Stimulated activated naive CD4-positive, alpha-beta T cell treated with Interleukin-2 at 50 U/mL for 16 hours (primary cell): ENCODE data around the gene SPRR2B.
"Not testable (repeated sequence)": the region's sequence is repeated elsewhere in the genome, so short reads cannot be mapped to it uniquely, and the experiment has no call there.

Experiments
- DNase-seq: peaks from one replicate; lab custom pipeline; 2025; lab: John Stamatoyannopoulos, UW

The SPRR2B gene

DNA sequence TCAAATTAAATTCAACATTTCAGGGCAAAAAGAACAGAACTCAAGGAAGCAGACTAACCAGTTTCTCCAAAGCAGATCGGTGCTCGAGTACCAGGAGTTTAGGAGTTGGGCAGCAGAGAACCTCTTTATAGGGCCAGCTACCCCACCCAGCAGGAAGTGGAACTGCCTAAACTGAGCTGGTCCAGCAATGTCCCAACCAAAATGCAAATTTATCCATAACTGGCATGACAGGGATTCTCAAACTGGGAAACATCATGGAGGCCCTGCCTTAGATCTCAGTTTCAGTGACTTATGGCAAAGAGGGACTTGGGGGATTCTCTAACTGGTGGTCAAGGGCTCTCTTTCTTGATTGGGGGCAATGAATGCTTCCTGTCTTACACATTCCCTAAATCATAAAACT lies at the start of gene SPRR2B:
Gene SPRR2B (minus strand): TSS at position 101 of the 400 bp plus-strand sequence. CDS start 772 bp downstream, outside the sequence.
- no peak for DNase-seq

DNA sequence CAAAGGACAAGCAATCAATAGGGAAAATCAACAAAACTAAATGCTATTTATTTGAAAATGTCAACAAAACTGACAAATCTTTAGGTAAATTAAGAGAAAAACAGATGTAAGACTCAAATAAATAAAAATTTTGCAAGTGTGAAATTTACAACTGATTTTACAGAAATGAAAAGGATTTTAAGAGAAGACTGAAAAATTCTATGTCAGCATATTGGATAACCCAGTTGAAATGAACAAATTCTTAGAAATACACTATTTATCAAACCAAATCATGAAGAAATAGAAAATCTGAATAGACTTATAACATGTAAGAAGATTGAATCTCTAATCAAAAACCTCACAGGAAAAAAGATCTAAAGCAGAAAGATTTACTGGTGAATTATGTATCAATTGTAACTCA lies 49.5 kb upstream of the SPRR2B start:
- no peak for DNase-seq

DNA sequence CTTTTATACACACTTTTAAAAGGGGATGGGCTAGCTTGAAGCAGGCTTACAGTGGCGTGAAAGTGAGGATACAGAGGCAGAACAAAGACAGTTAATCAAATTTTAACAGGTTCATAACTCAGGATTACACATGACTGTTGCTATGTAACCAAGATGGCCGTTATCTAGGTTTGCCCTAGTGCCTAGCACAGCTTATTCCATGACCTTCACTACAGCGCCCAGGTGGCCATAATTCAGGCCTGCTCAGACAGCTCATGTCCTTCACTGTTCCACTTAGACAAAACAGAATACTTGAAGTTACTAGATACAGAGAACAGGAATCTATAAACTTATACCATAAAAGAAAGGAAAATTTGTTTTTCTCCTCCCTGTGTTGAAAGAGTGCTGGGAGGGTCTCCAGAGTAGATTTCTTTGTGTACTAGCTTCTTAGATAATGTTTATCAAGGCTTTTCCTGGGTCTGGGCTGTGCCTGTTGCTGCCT lies 48.1 kb upstream of the SPRR2B start:
- no peak for DNase-seq

DNA sequence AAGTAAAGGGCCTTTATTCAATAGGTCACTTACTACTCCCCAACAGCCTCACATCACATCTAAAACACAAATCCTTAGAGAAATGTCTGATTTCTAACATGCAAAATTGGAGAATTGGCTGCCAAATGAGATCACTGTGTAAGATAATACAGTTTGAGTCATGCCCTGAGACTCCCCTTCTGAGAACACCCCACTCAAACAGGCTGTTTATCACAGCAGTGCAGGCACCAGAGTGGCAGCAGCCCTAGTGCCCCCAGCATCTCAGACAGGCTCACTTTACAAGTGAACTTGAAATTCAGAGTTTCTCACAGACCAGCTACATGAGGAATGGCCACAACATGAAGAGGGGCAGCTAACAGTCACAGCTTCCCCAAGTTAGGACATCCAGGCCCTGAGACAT lies 43.9 kb upstream of the SPRR2B start:
- not testable (repeated sequence) for DNase-seq

DNA sequence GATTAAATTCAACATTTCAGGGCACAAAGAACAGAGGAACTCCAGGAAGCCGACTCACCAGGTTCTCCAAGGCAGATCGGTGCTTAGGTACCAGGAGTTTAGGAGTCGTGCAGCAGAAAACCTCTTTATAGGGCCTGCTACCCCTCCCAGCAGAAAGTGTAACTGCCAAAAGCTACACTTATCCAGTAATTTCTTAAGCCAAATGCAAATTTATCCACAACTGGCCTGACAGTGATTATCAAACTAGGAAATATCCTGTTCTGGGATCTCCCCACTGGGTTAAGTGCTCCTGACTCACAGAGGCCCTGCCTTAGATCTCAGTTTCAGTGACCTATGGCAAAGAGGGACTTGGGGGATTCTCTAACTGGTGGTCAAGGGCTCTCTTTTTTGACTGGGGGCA lies 42.0 kb upstream of the SPRR2B start, which contains the start of gene SPRR2F:
Gene SPRR2F (minus strand): TSS at position 101 of the 400 bp plus-strand sequence. CDS start 783 bp downstream, outside the sequence.
- DNase-seq = no peak

DNA sequence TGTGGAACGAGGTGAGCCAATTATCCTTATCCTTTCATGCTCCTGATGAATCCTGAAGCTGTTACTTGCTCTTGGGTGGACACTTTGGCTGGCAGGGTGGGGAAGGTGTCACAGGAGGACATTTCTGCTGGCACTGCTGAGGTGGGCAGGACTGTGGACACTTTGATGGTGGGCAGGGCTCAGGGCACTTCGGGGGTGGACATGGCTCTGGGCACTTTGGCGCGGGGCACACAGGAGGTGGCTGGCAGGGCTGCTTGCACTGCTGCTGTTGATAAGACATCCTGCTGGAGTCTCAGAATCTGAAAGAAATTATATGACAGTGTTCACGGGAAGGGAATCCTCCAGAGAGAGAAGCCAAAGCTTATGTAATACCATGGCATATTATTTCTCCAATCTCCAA lies 41.0 kb upstream of the SPRR2B start:
- not testable (repeated sequence) for DNase-seq

DNA sequence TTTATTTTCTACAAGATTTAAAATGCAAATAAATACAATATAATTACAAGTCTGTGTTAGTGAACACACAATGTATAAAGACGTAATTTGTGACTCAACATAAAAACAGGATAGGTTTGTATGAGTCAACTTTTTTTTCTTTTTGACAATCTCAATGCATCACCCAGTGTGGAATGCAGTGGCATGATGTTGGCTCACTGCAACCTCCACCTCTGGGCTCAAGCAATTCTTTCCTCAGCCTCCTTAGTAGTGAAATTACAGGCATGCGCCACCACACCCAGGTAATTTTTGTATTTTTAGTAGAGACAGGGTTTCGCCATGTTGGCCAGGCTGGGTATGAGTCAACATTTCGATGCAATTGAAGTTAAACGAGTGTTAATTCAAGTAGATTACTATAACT lies 28.8 kb upstream of the SPRR2B start:
- DNase-seq = no peak

DNA sequence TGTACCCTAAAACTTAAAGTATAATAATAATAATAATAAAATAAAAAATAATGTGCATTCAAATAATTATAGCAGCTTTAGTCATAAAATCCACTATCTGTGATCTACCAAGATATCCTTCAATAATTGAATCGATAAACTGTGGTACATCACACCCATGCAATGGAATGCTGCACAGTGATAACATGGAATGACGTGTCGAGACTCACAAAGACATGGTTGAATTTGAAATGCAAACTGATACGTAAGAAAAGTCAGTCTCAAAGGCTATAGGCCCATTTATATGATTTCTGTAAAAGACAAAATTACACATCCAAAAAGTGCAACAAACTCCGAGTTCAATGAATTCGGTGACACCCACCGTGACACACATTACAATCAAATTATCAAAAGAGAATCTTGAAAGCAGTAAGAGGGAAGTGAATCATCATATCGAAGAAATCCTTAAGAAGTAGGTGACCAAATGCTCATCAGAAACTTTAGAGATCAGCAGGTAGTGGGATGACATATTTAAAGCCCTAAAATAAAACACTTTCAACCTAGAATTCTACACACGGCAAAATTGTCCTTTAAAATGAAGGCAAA lies 28.1 kb upstream of the SPRR2B start:
- no peak for DNase-seq

DNA sequence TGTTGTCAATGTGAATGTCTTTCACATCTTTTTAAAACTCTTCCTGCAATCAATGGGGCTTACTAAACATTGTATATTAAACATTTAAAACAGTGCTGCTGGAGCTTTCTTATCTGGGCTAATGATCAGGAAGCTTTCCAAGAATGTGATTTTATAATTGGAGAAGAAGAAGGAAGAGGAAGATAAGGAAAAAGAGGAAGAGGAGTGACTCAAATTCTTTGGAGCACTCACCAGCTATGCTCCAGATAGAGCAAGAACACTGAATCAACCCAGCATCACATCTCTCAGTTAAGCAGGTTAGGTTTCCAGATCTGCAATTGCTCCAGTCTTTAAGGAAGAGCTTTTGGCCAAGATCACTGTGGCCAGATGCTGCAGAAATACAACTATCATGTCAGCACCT lies 24.4 kb upstream of the SPRR2B start:
- no peak for DNase-seq

DNA sequence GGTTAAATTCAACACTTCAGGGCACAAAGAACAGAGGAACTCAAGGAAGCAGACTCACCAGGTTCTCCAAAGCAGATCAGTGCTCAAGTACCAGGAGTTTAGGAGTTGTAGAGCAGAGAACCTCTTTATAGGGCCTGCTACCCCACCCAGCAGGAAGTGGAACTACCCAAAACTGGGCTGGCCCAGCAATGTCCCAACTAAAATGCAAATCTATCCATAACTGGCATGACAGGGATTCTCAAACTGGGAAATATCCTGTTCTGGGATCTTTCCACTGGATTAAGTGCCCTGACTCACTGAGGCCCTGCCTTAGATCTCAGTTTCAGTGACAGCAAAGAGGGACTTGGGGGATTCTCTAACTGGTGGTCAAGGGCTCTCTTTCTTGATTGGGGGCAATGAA lies 23.0 kb upstream of the SPRR2B start, which contains the start of gene SPRR2E:
Gene SPRR2E (minus strand): TSS at position 101 of the 400 bp plus-strand sequence. CDS start 775 bp downstream, outside the sequence.
- DNase-seq = no peak

DNA sequence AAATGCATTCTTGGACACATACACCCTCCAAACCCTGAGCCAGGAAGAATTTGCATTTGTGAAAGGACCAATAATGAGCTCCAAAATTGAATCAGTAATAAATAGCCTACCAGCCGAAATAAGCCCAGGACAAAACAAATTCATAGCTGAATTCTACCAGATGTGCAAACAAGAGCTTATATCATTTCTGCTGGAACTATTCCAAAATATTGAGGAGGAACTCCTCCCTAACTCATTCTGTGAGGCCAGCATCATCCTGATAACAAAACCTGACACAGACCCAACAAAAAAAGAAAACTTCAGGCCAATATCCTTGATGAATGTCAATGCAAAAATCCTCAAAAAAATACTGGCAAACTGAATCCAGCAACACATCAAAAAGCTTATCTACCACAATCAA lies 16.2 kb upstream of the SPRR2B start:
- no peak for DNase-seq

DNA sequence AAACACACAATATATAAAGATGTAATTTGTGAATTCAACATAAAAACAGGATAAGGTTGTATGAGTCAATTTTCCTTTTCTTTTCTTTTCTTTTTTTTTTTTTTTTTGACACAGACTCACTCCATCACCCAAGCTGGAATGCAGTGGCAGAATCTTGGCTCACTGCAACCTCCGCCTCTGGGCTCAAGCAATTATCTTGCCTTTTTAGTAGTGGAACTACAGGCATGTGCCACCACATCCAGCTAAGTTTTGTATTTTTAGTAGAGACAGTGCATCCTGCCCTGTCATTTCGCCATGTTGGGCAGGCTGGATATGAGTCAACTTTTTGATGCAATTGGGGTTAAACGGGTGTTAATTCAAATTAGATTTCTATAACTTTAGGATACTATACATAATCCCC lies 10.3 kb upstream of the SPRR2B start:
- no peak for DNase-seq

DNA sequence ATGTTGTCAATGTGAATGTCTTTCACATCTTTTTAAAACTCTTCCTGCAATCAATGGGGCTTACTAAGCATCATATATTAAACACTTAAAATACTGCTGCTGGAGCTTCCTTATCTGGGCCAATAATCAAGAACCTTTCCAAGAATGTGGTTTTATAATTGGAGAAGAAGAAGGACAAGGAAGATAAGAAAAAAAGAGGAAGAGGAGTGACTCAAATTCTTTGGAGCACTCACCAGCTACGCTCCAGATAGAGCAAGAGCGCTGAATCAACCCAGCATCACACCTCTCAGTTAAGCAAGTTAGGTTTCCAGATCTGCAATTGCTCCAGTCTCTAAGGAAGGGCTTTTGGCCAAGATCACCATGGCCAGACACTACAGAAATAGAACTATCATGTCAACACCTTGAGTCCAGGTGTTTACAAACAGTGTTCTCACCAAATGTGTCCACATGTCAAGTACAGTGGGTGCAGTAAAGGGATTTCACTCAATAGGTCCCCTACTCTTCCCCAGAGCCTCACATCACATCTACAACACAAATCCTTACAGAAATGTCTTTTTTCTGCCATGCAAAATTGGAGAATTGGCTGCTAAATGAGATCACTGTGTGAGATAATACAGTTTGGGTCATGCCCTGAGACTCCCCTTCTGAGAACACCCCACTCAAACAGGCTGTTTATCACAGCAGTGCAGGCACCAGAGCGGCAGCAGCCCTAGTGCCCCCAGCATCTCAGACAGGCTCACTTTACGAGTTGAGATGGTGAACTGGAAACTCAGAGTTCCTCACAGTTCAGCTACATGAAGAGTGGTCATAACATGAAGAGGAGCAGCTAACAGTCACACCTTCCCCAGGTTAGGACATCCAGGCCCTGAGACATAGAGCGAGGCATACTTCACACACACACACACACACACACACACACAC lies 1.7 kb upstream of the SPRR2B start:
- no peak for DNase-seq

DNA sequence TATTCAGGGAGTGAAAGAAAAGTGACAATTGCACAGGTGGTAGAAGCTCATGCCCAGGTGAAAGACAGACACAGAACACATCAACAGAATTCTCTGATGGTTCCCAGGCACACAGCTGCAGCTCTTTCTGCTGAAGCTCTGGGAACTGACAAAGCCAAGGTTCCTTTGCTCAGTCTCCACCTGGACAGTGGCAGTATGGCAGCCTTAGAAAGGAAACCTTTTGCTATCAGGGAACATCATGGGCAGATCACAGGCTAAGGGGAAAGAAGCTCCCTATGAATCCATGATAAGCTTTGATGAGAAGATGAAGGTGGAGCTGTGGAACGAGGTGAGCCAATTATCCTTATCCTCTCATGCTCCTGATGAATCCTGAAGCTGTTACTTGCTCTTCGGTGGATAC lies 1.2 kb downstream of the SPRR2B start:
- DNase-seq = no peak

DNA sequence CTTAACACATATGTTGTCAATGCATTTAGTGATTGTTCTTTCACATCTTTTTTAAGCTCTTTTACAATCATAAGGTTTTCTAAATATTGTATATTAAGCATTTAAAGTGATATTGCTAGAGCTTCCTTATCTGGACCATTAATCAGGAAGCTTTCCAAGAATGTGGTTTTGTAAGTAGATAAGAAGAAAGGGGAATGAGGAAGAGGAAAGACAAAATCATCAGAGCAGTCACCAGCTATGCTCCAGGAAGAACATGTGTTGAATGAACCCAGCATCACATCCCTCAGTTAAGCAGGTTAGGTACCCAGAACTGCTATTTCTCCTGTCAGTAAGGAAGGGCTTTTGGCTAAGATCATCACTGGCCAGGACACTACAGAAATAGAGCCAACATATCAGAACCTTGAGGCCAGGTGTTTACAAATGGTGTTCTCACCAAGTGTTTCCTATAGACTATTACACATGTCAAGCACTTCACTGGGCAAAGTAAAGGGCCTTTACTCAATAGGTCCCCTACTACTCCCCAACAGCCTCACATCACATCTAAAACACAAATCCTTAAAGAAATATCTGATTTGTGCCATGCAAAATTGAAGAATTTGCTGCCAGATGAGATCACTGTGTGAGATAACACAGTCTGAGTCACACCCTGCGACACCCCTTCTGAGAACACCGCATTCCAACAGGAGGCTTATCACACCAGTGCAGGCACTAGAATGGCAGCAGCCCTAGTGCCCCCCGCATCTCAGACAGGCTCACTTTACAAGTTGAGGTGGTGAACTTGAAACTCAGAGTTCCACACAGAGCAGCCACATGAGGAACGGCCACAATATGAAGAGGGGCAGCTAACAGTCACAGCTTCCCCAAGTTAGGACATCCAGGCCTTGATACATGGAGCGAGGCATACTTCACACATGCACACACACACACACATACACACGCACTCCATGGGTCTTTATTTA lies 12.3 kb downstream of the SPRR2B start:
- no peak for DNase-seq

DNA sequence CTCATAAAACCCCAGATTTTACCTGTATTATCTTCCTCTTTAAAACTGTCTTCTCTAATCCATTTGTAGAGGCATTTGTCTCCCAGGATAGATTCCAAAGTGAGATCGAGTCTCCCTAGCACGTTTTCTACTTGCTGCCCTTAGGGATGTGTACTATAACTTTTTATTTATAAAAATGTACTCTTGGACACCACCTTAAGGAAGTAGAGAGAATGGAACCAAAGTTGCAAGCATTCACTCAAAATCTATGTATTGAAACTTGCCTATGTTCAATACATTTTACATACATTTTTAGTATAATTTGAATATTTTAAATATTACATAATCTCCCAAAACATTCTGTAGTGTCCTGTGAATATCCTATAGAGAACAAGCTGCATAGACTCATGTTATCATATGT lies 13.3 kb downstream of the SPRR2B start:
- no peak for DNase-seq

DNA sequence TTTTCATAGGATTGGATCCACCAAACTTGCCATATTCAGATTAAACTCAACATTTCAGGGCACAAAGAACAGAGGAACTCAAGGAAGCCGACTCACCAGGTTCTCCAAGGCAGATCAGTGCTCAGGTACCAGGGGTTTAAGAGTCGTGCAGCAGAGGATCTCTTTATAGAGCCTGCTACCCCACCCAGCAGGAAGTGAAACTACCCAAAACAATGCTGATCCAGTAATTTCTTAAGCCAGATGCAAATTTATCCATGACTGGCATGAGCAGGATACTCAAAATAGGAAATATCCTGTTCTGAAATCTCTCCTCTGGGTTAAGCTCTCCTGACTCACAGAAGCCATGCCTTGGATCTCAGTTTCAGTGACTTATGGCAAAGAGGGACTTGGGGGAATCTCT lies 14.0 kb downstream of the SPRR2B start, which contains the start of gene SPRR2A:
Gene SPRR2A (minus strand): TSS at position 138 of the 400 bp plus-strand sequence. CDS start 777 bp downstream, outside the sequence.
- no peak for DNase-seq

DNA sequence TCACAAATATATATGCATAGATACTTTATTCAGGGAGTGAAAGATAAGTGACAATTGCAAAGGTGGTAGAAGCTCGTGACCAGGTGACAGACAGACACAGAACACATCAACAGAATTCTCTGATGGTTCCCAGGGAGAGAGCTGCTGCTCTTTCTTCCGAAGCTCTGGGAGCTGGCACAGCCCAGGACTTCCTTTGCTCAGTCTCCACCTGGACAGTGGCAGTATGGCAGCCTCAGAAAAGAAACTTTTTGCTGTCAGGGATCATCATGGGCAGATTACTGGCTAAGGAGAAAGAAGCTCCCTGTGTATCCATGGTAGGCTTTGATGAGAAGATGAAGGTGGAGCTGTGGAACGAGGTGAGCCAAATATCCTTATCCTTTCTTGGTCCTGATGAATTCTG lies 15.3 kb downstream of the SPRR2B start:
- not testable (repeated sequence) for DNase-seq

DNA sequence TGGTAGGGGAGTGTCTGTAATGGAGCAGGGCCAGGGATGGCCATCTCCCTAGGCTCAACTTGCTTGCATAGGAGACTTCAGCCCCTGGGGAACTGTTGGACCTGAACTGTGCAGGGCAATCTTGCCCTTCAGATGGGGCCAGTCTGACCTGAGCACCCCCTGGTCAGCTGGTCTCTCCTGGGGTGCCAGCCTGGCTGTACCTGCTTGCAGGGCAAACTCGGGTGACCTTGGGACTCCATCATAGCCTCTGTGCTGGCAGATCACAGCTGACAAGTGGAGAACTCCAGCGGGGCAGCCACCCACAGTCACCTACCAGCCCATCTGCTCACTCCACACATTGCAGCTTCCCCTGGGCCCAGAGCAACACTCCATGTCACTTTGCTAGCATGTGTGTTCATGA lies 22.2 kb downstream of the SPRR2B start:
- no peak for DNase-seq

DNA sequence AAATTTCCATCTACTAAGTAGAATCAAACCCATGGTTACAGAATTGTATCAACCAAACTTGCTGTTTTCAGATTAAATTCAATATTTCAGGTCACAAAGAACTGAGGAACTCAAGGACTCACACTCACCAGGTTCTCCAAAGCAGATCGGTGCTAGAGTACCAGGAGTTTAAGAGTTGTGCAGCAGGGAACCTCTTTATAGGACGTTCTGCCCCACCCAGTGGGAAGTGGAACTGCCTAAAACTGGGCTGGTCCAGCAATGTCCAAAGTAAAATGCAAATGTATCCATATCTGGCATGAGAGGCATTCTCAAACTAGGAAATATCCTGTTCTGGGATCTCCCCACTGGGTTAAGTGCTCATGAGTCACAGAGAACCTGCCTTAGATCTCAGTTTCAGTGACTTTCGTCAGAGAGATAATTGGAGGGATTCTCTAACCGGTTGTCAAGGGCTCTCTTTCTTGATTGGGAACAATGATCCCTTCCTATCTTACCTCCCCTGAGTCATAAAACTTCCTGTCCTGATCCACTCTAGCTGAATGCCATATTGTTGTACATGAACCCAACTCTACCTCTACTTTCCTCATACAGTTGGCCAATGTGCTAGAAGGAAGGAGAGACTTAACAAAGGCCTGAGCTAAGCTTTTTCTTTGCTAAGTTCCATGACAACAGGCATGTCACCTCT lies 30.3 kb downstream of the SPRR2B start, which contains the start of gene SPRR2D:
Gene SPRR2D (minus strand): TSS at position 171 of the 682 bp plus-strand sequence. CDS start 774 bp downstream, outside the sequence.
- DNase-seq = no peak

DNA sequence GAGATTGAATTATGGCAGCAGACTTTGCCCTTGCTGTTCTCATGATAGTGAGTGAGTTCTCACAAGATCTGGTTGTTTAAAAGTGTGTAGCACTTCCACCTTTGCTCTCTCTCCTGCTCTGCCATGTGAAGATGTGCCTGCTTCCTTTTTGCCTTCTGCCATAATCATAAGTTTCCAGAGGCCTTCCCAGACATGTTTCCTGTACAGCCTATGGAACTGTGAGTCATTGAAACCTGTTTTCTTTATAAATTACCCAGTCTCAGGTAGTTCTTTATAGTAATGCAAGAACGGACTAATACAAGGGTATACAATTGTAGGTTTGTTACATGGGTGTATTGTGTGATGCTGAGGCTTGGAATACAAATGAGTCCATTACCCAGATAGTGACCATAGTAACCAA lies 36.2 kb downstream of the SPRR2B start:
- DNase-seq = no peak
